Thyroid gland (tissue), 4 donors: ENCODE results near the gene PPP3CA.

Source experiments
- CTCF ChIP-seq, 6 experiments: fragments of 200-600 bp in 3 of 6; fragments of 450-650 bp in 3 of 6; sonication (generic) in 3 of 6; IDR thresholded peaks; one replicate each; pipeline ENCODE4 v1.5.1; 2016 to 2019; ENCODE audit warnings: antibody characterized with exemption in 6 of 6, mild to moderate bottlenecking in 2 of 6, inconsistent platforms in 1 of 6, moderate library complexity in 1 of 6
- POLR2A ChIP-seq, 2 donors: fragments of 450-650 bp; IDR thresholded peaks; one replicate each; pipeline ENCODE4 v1.6.1; 2017; ENCODE audit warnings: antibody characterized with exemption in 2 of 2, mild to moderate bottlenecking in 2 of 2, moderate library complexity in 1 of 2

DNA sequence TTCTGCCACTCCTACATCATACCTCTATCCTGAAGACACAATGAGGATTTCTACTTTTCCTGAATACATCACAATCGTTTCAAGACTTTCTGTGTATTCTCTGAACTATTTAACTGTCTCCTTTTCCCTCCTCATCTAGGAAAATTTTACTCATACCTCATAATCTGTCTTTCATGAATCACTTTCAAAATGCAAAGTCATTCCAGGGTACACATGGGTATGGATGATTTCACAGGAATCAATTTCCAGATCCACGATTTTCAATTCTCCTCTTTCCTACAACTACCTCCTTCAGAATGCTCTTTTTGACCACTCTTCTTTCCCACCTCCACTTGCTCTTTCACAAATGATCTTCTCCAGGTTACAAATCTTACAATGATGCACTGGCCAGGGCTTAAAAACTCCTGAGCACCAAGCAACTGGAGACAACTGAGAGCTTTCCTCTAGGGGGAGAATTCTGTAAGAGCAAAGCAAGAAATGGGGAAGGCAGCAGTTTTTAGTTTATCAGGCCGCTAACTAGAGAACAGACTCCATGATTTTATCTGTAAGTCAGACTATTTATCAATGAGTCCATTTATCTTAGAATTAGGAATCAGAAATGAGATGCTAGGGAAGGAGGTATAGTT lies 116.4 kb downstream of the PPP3CA start:
- TF ChIP-seq CTCF (IDR thresholded peaks at IDR 0.05) (no peak), POLR2A (IDR thresholded peaks at IDR 0.05) (no peak)
